ENCODE measurements around the gene CDH23.
"Not testable (repeated sequence)": the region's sequence is repeated elsewhere in the genome, so short reads cannot be mapped to it uniquely, and the experiment has no call there.

The CDH23 gene

DNA sequence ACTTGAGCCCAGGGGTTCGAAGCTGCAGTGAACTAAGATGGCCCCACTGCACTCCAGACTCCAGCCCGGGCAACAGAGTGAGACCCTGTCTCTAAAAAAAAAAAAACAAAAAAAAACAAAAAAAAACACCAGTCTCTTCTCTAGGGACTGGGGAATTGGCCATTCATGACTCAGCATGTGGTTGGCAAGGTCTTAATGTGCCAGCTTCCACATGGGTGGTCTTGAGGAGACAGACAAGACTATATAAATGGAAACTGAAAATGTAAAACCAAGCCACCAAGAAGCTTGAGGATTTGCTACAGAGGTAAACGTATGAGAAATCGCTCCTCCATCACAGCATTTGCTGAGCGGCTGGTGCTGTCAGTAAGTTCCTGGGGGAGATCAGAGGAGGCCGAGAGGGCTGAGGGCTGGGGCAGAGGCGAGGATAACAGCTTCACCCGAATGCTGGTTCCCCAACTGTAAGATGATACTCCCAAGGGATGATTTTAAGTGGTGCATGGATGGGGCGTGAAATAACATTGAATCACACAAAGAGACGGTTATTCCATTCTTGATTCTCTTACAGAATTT, 194.1 kb downstream of the CDH23 start:
- DNase-seq, result no peak

DNA sequence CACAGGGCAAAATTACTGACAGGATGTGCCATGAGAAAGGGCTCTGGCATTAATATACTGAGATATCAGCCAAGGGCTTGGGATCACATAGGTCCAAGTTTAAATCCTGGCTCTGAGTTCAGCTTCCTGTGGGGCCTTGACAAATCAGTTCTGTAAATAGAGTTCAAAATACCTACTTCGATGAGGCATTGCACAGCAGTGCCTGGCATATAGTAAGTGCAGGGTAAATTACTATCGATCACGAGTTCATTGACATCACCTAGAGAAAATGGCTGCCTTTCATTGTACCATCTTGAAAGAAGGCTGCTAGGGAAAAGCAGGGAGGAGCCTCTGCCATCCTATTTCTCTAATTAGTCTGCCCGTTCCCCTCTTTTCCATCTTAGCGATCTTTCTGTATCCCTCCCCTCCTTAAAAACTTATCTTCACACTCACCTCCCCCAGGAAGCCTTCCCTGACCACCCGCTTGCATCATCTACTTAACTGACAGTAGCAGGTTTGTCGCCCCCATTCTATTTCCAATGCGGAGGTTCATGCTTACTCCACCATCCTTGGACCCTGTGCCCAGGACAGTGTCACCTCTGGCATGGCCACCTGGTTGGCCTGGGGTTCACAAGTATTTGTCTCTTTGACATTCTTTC, 198.3 kb downstream of the CDH23 start:
- DNase-seq, result no peak

DNA sequence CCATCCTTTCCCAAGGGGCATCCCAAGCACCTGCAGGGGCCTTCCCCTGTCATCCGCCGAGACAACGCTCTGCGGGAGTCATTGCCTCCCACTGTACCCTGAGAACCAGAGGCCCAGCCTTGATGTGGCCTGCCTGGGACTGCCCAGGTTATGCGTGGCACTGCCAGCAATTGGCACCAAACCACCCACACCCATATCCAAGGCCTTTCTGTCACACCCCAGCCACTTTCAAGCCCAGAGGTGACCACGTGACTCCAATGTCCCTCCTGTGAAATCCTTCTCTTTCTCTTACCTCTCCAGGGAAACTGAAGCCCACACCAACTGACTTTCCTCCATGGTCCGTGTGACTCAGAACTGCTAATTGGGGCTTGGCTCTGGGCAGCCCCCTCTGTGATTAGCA, 198.9 kb downstream of the CDH23 start:
- no peak for DNase-seq

GRCh38 chr10:71596127-71596526, 199.4 kb downstream of the CDH23 start:
- DNase-seq, result no peak

DNA sequence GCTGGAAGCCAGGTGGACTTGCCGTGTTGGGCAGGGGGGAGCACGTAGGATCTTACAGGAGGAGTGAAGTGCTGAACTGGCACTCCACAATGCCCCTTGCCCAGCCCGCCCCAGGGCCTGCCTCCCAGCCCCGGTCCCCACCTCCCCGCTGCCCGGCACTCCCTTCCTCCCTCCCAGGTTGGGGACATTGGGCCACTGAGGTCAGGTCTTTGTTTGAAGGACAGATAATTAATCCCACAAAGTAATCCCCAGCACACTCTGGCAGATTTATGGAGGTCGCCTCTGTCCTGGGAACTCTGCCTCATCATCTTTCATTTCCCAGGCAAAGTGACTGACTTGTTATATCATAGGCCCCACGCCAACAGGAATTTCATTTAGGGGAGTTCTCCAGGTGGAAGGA, 200.0 kb downstream of the CDH23 start:
- DNase-seq, result no peak

- no peak for DNase-seq
These were observed 201.2 kb downstream of the CDH23 start for GRCh38 chr10:71597821-71598498.

DNA sequence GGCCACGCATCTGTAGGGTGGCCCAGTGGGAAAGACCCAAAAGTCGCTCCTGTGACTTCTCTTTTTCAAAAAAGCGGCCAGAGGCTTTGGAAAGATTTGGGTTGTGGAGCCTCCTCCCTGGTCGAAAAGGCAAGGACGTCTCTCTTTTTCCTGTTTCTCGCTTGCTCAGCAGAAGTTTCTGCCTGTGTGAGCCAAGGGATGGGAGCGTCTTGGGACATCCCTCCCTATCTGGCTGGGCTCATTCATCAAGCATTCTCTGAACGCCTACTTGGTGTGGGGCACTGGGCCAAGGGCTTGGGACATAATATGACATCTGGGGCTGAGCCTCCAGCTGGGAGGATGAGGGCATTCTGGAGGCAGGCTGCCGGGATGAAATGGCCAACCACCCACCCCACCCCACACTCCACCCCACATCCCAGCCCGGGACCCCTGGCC, 201.9 kb downstream of the CDH23 start:
- DNase-seq, result no peak

GRCh38 chr10:71599518-71599917, 202.8 kb downstream of the CDH23 start:
- DNase-seq, result no peak

DNA sequence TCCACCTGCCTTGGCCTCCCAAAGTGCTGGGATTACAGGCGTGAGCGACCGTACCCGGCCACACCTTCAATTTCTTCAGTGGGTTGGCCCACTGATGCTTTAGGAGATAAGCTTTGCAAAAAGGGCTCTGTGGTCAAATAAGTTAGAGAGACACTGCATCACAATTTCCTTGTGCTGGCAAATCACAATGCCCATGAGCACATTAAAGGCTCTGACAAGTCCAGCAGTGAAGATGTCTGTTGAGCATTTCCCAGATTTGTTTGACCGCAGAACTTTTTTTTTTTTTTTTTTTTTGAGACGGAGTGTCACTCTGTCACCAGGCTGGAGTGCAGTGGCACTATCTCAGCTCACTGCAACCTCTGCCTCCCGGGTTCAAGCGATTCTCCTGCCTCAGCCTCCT, 203.5 kb downstream of the CDH23 start:
- not testable (repeated sequence) for DNase-seq

- no peak for DNase-seq
These were observed 204.1 kb downstream of the CDH23 start for GRCh38 chr10:71600849-71601248.

DNA sequence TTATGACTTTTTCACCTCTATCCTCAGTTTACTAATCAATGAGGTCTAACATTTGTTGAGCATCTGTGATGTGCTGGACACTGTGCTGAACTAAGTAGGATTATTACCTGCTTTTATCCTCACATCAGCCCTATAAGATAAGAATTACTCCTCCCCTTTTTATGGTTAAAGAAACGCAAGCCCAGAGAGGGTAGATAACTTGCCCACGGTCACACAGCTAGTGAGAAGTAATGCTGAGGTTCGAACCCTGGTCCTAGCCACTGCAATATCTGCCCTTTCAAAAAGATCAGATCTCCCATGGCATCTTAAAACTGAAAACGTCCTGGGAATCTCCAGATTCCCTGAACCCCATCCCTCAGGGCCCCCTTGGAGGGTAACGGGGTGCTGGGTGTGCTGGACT, 204.6 kb downstream of the CDH23 start:
- DNase-seq, result no peak

- no peak for DNase-seq
These were observed 206.4 kb downstream of the CDH23 start for GRCh38 chr10:71603150-71603549.

DNA sequence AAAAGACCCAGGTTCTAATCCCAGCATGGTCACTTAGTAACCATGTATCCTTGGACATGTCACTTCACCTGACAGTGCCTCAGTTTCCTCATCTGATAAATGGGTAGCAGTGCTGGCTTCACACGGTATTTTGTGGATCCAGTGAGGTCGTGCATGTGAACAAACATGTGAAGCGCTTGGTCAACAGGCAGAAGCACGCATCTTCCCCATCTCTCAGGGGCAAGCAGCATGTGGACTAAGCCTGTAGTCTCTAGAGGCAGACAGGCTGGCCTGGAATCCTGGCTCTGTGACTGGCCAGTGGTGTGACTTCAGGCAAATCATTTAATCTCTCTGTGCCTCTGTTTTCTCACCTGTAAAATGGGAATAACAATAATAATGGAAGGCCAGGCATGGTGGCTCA, 207.0 kb downstream of the CDH23 start:
- no peak for DNase-seq

DNA sequence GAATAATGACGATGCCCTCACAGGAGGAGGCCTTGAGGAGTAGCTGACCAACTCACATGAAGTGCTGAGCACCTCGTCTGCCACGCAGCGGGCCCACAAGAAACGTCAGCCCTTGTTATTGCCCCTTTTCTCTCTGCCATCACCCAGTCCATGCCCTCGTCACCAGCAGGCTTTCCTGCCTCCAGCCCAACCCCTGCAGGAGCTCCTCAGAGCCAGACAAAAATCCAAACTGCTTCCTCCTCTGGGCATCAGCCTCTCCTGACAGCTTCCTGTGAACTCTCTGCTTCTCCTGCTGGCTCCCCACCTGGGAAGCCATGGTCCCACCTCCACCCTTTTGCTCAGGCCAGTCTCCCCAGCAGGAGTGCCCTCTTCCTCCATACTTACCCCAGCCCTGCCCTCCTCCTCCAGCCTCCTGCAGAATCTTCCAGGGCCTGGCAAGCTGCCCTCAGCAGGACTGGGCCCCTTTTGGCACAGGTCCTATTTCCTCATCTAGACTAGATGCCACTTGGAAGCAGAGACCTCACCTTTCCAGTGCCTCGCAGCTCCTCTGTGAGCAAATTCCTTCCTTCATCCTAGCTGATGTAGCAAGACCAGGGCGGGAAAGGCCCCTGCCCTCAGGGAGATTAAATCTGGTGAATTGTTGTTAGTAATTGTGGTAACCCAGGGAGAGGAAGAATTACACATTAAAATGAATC, 207.8 kb downstream of the CDH23 start:
- DNase-seq, result no peak

DNA sequence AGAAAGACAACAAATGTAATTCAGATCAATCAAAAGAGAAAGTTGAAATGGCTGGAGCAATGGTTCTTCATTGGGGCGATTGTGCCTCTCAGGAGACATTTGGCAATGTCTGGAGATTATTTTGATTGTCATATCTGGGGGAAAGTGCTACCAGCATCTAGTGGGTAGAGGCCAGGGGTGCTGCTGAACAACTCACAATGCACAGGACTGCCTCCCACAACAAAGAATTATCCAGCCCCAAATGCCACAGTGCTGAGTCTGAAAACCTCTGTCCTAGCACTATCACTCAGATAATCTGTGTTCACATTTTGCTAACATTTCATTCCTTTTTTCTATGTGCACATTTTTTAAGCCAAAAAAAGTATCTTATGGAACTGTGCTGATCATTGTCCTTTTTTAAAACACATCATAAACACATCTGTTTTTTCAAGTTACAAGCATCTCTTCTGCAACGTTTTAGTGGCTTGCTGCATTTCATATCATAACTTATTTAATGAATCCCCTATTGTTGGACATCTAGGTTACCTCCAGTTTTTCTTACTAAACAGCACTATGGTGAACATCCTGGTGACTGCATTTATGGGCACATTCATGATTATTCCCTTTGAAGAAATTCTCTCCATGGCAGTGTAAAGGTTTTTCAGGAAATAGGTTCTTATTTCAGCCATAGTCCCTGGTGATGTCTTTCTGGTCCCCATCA, 208.7 kb downstream of the CDH23 start:
- no peak for DNase-seq

DNA sequence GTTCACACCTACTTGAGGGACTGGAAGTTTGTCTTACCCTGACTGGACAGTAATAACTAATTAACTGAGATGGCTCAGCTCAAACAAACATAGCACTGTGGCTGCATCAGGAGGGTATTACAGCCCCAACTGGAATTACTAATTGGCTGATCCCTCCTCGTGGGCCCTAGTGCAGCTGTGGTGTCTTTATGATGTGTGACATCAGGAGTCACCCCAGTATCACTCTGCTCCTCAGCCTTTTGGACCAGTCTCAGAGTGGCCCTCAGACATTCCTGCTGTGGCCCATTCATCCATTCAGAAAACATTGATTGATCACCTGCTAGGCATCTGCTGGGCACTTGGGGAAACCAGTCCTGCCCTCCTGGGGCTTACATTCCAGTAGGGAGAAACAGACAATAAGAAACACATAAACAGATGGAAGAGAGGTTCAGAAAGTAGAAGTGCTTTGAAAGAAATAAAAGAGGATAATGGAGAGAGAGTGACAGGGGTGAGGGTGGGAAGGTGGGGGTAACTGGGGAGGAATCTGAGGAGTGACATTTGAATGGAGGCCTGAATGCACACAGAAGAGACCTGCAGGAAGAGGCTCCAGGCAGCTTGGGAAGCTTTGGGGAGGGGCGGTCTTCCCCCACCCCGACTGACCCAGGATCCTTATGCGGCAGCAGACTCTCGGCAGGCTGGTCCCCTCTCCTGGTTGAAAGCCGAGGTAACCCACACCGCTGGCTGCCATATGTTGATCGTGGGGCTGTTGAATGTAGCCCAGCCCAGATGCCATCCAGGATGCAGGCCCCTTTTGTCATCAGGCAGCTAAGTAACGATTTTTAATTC, 209.7 kb downstream of the CDH23 start:
- DNase-seq, result no peak

- no peak for DNase-seq
These were observed 210.3 kb downstream of the CDH23 start for GRCh38 chr10:71607082-71607443.

DNA sequence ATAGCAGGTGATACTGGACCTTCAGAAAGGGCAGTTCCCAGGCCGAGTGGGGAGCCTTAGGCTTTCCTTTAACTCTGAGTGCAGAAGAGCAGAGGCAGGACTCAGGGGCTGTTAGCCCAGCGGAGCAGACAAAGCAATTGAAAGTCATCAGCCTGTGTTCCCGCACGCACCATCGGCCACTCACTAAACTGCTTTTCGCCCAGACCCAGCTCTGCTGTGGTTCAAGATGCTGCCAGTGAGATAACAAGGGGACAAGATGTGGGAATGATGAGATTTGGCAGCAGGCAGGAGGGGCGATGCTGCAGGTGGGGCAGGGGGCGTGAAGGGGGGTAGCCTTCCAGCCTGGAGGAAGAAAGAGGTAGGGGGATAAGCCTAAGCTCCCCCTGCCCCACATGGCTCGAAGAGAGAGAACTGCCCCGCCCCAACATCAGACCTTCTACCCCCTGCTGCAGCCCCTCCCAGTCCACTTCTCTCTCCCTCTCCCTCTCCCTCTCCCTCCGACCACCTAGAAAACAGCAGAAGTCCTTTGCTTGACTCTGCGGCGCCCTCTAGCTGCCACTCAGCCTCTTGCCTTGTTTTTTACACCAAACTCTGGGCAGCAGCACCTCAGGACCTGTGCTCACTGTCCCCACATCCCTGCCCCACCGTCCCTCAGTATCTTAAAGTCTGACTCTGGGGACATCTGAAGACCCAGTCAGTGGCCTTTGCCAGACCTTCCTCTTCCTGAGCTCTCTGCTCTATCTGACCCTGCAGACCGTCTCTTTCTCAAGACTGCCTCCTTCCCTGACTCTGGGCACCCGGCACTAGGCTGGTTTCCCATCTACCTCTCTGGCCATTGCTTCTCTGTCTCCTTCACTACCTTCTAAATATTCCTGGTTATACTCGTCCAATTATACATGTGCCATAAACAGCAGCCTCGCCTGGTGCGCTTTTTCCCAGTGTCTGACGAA, 212.4 kb downstream of the CDH23 start:
- peak; percentile 51 for DNase-seq

DNA sequence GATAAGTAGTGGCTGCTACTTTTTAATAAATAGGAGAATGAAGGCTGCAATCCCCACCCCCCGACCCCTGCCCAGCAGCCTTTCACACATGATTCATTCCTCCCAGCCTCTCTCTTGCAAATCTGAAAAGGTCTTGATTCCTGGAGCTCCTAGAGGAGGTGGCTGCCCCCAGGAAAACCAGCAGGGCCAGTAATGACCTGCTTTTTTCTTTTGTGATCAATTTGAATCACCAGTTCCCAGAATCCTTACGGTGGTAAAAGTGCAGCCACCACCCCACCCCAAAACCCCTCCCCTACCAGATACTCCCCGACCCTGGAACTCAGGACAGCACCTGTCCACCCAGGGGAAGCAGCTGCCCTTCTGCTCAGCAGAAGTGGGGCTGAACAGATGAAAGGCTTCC, 213.9 kb downstream of the CDH23 start:
- DNase-seq, result no peak

GRCh38 chr10:71611131-71611530, 214.4 kb downstream of the CDH23 start:
- DNase-seq, result no peak

- no peak for DNase-seq
These were observed 215.1 kb downstream of the CDH23 start for GRCh38 chr10:71611709-71612422.
